OCI-LY1 (cell line): ENCODE results near the gene DCAF4L1.

Source experiments
- CTCF ChIP-seq: fragments of 200-600 bp; sonication (generic), shearing (Covaris generic); IDR thresholded peaks from 2 replicates; pipeline ENCODE4 v1.5.1; 2017; ENCODE audit warnings: mild to moderate bottlenecking, antibody characterized with exemption, low read length, moderate library complexity, mixed read lengths
- EZH2 ChIP-seq: fragments of 200-600 bp; sonication (generic), shearing (Covaris generic); IDR thresholded peaks from 2 replicates; pipeline ENCODE4 v1.8.0; 2017; ENCODE audit warnings: borderline replicate concordance, mixed run types, mild to moderate bottlenecking, antibody characterized with exemption, low read length, moderate library complexity, mixed read lengths

GRCh38 chr4:41934514-41934900 is 47.0 kb upstream of the DCAF4L1 start:
- no peak for TF ChIP-seq CTCF
- no peak for TF ChIP-seq EZH2
